NCI-H345 treated with DMSO at 0.1 percent for 48 hours (cell line): ENCODE results near the gene MAGI2.
"Not testable (repeated sequence)": the region's sequence is repeated elsewhere in the genome, so short reads cannot be mapped to it uniquely, and the experiment has no call there.

Experiments used
- DNase-seq: peaks from one replicate; lab custom pipeline; 2025; ENCODE audit not compliant: unreplicated experiment; lab: John Stamatoyannopoulos, UW

The MAGI2 gene

DNA sequence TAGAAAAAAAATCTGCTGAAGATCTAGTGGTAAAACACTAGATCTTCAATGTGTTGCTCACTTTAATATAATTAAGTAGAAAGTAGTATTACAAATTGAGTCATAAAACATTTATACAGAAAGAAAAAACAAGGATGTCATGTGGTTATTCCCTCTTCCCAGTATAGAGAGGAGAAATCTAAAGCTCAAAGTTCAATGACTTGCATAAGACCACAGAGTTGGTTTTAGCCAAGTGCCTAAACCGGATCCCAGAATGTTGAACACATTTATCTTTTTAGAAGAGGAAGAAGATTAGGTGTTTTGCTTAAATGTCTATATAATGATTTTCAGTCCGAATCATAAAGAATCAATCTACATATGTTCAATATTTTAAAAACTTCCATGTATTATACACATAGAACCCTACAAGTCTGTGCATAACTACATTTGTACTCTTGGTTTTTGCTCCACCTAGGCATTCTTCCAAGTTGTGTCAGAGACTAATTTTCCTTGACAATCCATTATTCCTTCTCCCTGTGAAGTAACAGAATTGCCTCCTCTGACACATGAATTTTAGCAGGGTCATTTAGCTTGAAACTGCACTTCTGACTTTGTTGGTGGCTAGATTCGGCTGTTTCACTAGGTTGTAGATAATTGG, 389.2 kb downstream of the MAGI2 start:
- no peak for DNase-seq

GRCh38 chr7:79063019-79063698, 390.3 kb downstream of the MAGI2 start:
- no peak for DNase-seq

- no peak for DNase-seq
These were observed 393.0 kb downstream of the MAGI2 start for GRCh38 chr7:79060498-79060897.

DNA sequence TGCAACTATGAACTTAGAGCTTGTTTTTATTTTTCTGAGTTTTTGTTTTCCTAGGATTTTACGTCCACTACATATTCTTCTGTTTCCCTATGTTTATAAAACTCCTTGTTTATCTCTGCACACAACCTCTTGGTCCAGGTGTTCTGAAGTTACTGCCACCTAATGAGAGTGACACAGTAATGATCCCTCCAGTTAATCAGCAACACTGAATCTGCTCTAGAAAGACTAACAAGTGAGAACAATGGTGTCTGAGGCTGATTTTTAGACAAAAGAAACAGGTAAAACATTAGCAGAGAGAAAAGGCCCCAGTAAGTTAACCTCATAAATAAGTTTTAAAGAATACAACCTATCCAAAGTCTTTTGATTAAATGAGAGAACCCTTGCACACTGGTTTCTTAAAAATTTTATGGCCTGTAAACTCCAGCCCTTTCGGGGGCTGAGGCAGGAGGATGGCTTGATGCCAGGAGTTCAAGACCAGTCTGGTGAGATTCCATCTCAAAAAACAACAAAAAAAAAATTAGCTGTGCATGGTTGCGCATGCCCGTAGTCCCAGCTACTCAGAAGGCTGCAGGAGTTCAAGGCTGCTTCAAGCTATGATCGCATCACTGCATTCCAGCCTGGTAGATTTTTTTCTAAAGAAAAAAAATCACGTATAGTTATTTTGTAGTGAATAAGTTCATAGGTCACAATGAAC, 397.6 kb downstream of the MAGI2 start:
- DNase-seq = no peak

DNA sequence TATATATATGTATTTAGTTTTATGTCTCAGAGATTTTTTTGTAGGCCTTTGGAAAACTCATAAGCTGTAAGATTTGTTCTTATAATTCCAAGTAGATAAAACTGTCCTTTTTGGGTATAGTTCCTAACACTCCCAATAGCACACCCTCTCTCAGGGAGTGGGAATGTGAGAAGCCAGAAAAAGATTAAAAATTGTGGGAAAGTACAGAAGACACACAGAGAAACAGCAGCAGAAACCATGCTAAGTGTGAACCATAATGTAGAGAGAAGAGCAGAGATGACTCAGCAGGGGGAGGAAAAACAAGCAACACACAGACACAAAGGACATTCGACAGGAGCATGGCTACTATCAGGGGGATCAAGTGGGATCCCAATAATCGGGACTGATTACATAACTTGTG, 401.6 kb downstream of the MAGI2 start:
- DNase-seq = no peak

DNA sequence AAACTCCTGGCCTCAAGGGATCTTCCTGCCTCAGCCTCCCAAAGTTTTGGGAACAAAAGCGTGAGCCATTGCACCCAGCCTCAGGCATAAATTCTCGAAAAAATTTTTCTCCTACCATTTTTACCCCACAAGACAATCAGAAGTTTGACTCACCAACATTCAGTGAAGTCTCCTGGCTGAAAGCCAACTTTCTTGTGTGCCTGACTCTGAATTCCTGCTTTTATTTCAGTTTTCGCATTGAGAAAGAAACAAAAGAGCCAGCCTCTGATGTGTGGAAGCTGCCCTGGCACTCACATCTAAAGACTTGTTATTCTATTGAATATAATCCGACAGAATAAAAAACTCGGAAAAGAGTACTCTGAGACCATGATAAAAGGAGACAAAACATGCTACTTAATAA, 402.9 kb downstream of the MAGI2 start:
- no peak for DNase-seq

DNA sequence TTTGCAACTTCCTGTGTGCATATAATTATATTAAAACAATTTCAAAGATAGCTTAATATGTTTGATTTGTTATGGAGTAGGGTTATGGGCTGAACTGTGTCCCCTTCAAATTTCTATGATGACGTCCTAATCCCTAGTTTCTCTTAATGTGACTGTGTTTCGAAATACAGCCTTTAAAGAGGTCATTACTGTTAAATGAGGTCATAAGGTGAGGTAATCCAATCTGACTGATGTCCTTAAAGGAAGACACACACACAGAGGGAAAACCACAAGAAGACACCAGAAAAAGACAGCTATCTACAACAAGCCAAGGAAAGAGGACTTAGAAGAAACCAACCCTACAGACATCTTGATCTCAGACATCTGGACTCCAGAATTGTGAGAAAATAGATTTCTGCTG, 407.4 kb downstream of the MAGI2 start:
- no peak for DNase-seq

- no peak for DNase-seq
These were observed 416.5 kb downstream of the MAGI2 start for GRCh38 chr7:79037001-79037400.

GRCh38 chr7:79036356-79036755, 417.1 kb downstream of the MAGI2 start:
- DNase-seq = no peak

DNA sequence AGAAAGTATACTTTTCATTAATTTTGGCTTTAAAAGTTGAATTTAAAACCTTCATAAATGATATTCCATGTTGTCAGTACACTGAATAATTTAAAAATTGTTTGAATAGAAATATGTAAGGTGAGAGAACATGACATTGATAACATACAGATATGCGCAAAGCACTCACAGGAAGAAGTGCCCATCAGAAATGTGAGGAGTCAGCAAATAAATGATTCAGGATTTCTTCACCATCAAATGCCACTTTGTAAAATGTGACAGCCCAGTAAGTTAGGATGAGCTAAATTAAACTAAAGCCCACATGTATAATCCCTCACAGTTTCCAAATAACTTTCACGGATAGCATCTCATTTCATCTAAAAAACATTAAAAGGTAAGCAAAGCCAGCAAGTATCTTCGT, 417.6 kb downstream of the MAGI2 start:
- no peak for DNase-seq

- DNase-seq = no peak
These were observed 418.7 kb downstream of the MAGI2 start for GRCh38 chr7:79034730-79035129.

DNA sequence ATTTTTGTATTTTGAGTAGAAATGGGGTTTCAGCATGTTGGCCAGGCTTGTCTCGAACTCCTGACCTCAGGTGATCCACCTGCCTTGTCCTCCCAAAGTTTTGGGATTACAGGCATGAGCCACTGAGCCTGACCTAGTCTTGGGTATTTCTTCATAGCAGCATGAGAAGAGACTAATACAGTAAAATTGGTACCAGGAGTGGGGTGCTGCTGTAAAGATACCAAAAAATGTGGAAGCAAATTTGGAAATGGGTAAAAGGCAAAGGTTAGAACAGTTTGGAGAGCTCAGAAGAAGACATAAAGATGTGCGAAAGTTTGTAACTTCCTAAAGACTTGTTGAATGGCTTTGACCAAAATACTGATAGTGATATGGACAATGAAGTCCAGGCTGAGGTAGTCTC, 433.8 kb downstream of the MAGI2 start:
- not testable (repeated sequence) for DNase-seq

DNA sequence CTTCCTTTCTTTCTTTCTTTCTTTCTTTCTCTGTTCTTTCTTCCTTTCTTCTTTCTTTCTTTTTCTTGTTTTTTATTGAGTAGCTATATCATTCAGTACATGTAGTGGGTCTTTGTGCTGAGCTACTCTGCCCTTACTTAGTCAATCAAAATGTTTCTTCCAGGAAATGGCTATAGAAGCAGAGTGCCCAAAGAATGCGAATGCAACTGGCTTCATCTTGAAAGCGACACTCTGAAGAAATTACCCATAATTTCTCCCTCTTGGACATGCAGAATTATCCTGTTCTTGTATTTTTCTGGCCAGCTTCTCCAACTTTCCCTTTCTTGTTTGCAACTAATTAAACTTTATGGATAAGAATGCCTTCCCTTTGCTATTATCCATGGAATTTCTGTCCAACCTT, 441.5 kb downstream of the MAGI2 start:
- DNase-seq = no peak

DNA sequence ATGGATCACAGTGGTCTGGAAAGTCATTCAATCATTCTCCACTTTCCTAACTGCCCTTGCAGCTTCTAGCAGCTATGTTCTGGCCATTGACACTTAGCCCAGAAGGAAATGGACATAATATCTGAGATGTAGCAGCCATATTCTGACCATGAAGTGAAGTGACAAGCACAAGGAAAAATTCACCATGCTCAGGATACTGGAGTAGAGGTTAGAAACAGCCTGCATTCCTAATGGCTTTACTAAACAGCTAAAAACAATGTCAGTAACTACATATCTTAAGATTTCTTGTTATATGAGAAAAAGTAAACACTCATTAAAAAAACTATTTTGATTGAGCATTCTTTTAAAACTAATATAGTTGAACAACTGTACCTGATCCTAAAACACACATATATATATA, 443.8 kb downstream of the MAGI2 start:
- no peak for DNase-seq

DNA sequence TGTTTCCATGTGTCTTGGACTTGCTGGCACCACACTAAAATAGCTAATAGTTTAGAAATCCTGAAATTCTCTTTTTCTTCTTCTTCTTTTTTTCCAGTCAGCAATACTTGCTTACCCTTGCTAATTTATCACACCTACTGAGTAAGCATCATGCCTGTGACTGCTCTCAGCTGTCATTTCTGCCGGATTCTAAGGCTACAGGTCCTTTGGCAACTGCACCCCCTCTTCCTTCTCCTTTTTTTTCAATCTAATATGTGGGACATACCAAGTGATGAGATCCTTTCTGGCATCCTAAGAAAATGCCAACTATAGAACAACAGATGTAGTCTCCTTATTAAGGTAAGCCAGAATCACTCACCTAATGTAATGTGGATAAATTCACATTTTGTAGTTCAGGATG, 444.7 kb downstream of the MAGI2 start:
- no peak for DNase-seq

DNA sequence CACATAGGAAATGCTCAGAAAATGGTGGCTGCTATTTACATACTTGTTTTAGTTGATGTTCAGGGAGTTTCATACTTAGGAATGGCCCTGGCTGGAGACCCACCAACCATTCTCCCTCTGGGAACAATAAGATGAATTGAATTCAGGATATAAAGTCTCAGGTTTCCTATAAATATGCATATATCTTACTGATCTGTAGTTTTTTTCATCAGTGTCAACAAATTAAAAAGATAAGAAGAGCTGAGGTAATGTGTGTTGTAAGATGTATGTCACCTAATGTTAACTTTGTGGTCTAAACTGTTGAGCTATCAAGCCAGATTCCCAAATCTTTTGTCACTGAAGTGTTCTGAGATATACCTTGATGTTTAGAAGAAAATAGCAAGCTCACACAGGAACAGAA, 457.5 kb downstream of the MAGI2 start:
- DNase-seq = no peak

GRCh38 chr7:78993341-78993740, 460.1 kb downstream of the MAGI2 start:
- no peak for DNase-seq

DNA sequence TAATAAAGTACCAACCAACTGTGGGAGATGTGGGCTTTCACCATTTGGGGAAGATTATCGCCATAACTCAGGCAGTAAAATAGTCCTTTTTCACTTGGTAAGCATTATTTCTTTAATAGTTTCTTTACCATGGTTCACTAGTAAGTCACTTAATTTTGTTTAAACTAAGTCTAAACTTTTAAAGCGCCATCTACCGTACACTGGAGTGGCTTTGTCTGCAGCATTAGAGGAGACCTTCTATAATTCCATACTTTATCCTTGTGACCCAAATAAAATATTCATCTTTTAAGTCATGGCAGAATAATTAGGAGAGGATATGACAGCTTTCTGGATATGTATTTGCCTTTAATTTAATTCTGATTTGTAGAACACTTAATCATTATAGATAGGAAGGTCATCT, 468.0 kb downstream of the MAGI2 start:
- DNase-seq = no peak

GRCh38 chr7:78983483-78983882, 470.0 kb downstream of the MAGI2 start:
- no peak for DNase-seq

DNA sequence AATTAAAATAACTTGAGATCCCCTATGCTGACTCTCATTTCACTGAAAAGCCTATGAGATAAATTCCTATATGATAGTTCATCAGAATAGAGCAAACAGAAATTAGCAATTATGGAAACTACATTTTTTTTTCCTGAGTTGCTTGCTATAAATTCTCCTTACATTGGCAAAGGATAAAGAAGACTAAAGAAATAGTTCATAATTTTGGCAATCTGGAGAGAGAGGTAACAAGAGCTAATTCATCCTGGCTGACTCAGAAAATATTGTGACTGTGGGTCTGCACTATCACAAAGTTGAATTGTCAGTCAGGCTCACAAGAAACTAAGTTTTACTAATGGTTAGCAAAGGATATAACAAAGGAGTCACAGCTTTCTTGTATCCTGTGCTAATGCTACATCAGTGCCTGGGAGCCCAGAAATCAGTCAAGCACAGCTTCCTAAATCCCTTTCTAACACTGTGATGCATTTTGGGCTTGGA, 483.0 kb downstream of the MAGI2 start:
- DNase-seq = no peak

GRCh38 chr7:78968951-78969350, 484.5 kb downstream of the MAGI2 start:
- no peak for DNase-seq

GRCh38 chr7:78967561-78967960, 485.9 kb downstream of the MAGI2 start:
- not testable (repeated sequence) for DNase-seq
